Urinary bladder (tissue), 4 donors: ENCODE measurements around the gene FAM13A. TPM values are rescaled to one million over a fixed set of nuclear protein-coding genes. Genes with fewer than 3 reads are reported as not detected.

Experiments used
- DNase-seq: peaks from one replicate; pipeline ENCODE4 v3.0.0-alpha.2; 2015; ENCODE audit errors: extremely low spot score
- H3K27ac ChIP-seq: one replicate; pipeline ENCODE4 v1.5.1; 2013; ENCODE audit warnings: low read depth, mild to moderate bottlenecking, moderate library complexity
- H3K36me3 ChIP-seq: one replicate; pipeline ENCODE4 v1.6.1; 2013; ENCODE audit warnings: mild to moderate bottlenecking, moderate library complexity; ENCODE audit not compliant: insufficient read depth
- H3K4me1 ChIP-seq: one replicate; pipeline ENCODE4 v1.6.1; 2013; ENCODE audit warnings: mild to moderate bottlenecking, moderate library complexity; ENCODE audit not compliant: insufficient read depth
- H3K4me3 ChIP-seq: one replicate; pipeline ENCODE4 v1.5.1; 2013; ENCODE audit warnings: low read depth, low read length
- WGBS: extraction: QIAGEN DNeasy Blood & Tissue Kit; methylation state at CpG from one replicate; pipeline ENCODE4 v1.1.7; 2013; 5-methylcytosine and 5-hydroxymethylcytosine counted together
- polyA plus RNA-seq: library from polyadenylated mRNA; stranded (reverse); fragments of 200-250 nt; gene quantifications from one replicate; pipeline ENCODE4 v1.2.3, GENCODE V29; 2013
- total RNA-seq: library from RNA; depleted of rRNA; stranded (reverse); fragments of >200 nt; gene quantifications from one replicate; pipeline ENCODE4 v1.2.3, GENCODE V29; 2014
- donor health status: healthy with polysubstance abuse.
- donor health status: healthy.

The FAM13A gene
- total and polyA plus RNA-seq, 2 donors = 21.9 to 85.3 TPM

DNA sequence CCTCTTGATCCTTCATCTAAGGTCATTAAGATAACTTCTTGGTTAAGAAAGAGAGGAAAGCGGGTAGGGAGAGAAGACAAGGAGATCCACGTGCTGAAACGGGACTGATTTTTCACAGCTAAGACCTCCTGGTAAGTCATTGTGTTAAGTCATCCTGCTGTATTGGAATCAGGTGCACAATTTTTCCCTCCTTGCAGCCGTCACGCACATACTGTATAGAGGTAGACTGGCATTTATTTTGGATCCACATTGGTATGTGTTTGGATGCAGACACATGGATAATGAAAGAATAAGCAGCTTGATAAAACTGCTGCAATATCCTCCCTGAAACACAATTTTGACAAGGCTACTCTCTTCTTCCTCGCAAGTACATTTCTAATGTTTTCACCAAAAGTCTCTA lies 299.2 kb downstream of the FAM13A start:
- Histone ChIP-seq H3K36me3 (peaks cover 2% of the 10 kb centered on the region), H3K4me3 (no peak overlapping the region), H3K27ac (no peak overlapping the region), H3K4me1 (no peaks in the 10 kb centered on the region)
- WGBS = 93% methylated on average over 6 of the region's 6 CpGs
- no peak for DNase-seq

DNA sequence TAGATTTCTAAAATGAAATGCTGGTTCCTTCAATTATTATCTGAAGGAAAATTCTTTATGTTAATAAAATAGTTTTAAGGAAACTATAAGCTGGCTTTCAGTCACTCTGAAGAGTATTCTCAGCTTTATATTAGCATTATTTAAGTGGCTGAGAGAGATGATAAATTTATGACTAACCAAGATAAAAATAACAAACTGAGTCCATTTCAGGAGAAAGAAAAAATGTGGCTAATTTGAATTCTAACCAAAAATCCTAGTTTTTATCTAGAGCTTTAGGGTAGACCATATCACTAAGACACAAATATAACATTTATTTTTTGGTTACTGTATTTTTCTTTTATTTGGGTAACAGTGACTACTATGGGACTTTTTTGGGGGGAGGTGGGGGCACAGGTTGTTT lies 299.9 kb downstream of the FAM13A start:
- DNase-seq = no peak
- no peaks in the 10 kb centered on the region for H3K4me1 ChIP-seq
- H3K27ac ChIP-seq = no peak overlapping the region
- peaks cover 2% of the 10 kb centered on the region for H3K36me3 ChIP-seq
- no peak overlapping the region for H3K4me3 ChIP-seq

DNA sequence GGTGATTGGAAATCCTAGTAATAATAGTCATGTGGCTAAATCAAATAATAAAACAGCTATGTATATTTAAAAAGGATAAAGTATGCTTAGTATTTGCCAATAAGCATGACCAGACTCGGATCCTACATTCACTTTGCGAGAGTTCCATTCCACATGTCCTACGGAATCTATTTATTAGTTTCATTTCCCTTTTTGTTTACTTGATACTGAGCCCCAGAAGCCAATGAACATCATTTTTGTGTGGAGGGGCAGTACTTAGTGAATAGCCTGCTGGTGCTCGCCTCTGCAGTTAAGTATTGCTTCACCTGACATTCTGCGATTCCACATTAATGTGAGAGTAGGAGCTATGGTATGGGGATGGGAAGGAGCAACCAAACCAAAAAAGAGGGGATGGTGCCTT lies 300.8 kb downstream of the FAM13A start:
- no peak for DNase-seq
- WGBS = 78% methylated on average over 5 of the region's 5 CpGs
- no peaks in the 10 kb centered on the region for H3K36me3 ChIP-seq
- H3K27ac ChIP-seq = no peak overlapping the region
- no peaks in the 10 kb centered on the region for H3K4me1 ChIP-seq
- no peak overlapping the region for H3K4me3 ChIP-seq

DNA sequence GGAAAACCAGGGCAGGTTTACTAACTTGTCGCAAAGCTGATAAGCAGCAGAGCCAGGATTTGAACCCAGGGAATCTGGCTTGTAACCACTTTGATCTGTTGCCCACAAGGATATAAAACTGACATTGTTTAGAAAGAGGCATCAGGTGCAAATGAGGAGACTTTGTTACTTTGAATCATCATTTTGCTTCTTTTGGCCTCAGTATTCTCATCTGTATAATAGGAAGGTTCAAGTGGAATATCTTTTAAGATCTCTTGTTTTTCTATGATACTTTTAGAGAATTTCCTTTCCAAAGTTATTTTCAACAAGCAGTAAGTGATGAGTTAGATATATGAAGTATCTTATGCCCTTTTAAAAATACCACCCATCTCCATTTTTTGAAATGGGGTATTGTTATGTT lies 301.5 kb downstream of the FAM13A start:
- 97% methylated on average over 1 of the region's 1 CpG for WGBS
- no peak for DNase-seq
- Histone ChIP-seq H3K4me1 (no peaks in the 10 kb centered on the region), H3K36me3 (no peaks in the 10 kb centered on the region), H3K27ac (no peak overlapping the region), H3K4me3 (no peak overlapping the region)

DNA sequence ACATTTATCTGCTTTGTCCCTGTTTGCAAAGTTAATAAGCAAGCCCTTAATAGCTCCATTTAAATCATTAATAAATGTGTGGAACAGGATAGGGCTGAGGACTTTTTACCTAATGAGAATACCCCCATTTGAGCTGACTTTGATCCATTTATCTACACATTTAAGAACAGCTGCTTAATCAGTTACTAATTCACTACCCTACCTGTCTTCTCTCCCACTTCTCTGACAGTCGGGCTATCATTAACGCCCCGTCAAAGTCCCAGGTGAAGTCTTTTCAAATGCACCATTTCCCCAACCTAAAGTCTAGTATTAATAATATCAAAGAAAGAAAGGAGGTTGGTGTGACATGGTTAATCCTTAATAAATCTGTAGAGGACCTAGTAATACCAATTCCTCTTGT lies 302.2 kb downstream of the FAM13A start:
- no peaks in the 10 kb centered on the region for H3K4me1 ChIP-seq
- 96% methylated on average over 3 of the region's 3 CpGs for WGBS
- no peak for DNase-seq
- H3K27ac ChIP-seq = no peak overlapping the region
- peaks cover 2% of the 10 kb centered on the region for H3K36me3 ChIP-seq
- H3K4me3 ChIP-seq = no peak overlapping the region

DNA sequence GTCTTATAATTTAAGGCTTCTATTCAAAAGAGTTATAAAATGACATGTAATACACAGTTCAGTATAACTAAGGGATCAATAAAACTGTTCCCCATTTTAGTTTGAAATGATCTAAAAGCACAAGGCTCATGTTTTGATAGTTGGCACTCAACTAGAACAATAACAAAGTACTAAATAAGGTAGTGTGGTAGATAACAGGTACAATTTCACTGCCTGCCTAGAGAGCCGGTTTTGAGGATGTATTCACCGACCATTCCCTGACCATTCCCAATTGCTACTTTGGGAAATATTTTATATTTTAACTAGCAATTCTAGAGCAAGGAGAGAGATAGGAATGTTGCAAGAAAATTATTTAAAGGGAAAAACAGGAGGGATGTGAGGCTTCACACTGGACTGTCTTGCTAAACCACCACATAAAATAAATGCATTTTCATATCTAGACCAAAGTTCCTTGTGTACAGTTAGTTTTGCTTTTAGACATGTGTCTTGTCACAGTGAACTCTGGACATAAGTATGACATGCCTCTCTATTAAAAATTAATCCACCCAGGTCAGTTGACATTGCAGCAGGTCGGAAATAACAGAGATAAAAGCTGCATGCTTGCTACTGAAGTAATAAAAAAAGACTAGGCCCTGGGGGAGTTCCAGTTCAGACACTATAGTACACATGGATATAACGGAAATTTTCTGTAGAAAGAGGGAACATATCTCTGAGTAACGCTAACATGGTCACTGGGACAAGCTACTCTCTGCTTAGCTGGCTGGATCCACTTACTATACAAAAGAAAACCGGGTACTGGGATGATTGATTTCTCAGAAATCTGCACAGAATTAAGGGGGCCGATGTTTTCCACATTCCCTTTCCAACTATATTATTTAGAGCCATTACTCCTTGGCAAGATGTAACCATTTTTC lies 303.1 kb downstream of the FAM13A start:
- Histone ChIP-seq H3K36me3 (peaks cover 4% of the 10 kb centered on the region), H3K4me1 (no peaks in the 10 kb centered on the region), H3K27ac (no peak overlapping the region), H3K4me3 (no peak overlapping the region)
- WGBS = 68% methylated on average over 7 of the region's 7 CpGs
- DNase-seq = no peak

DNA sequence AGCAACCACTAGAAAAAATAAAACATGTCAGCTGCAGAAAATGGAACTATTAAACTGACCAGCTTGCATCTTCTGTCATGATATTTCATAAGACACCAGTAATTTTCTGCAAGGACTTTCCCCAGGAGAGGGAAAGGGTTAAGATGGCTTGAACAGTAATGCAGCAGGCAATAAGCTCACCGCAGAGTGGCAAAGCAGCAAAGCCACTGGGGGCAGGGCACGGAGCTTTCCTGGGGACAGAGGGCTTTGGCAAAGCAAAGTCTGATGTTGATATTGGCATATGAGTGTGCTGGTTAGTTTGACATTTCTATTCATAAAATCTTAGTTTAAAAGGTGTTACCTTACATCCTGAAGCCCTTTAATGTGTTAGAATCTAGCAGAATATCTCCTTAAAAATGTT lies 304.2 kb downstream of the FAM13A start:
- H3K4me3 ChIP-seq = no peak overlapping the region
- no peak for DNase-seq
- no peak overlapping the region for H3K27ac ChIP-seq
- no peaks in the 10 kb centered on the region for H3K4me1 ChIP-seq
- H3K36me3 ChIP-seq = peaks cover 8% of the 10 kb centered on the region
- WGBS = 58% methylated on average over 2 of the region's 2 CpGs

DNA sequence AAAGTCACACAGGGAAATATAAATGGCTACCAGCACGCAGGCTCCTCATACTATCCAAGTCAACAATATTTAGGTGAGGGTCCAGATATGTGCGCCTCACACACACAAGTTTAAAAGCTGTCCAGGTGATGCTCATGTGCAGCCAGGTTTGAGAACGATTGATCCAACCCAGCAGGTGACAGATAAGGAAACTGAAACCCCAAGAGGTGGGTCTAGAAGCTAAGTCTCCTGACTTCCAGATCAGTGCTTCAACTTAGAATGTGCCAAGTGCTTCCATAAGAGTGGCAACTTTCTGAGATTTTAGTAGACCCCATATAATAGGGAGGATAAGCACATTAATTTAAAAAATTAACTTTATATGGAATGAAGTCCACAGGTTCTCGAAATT lies 304.9 kb downstream of the FAM13A start:
- Histone ChIP-seq H3K4me3 (no peak overlapping the region), H3K36me3 (peaks cover 12% of the 10 kb centered on the region), H3K27ac (no peak overlapping the region), H3K4me1 (no peaks in the 10 kb centered on the region)
- no peak for DNase-seq
- WGBS = 87% methylated on average over 4 of the region's 4 CpGs

DNA sequence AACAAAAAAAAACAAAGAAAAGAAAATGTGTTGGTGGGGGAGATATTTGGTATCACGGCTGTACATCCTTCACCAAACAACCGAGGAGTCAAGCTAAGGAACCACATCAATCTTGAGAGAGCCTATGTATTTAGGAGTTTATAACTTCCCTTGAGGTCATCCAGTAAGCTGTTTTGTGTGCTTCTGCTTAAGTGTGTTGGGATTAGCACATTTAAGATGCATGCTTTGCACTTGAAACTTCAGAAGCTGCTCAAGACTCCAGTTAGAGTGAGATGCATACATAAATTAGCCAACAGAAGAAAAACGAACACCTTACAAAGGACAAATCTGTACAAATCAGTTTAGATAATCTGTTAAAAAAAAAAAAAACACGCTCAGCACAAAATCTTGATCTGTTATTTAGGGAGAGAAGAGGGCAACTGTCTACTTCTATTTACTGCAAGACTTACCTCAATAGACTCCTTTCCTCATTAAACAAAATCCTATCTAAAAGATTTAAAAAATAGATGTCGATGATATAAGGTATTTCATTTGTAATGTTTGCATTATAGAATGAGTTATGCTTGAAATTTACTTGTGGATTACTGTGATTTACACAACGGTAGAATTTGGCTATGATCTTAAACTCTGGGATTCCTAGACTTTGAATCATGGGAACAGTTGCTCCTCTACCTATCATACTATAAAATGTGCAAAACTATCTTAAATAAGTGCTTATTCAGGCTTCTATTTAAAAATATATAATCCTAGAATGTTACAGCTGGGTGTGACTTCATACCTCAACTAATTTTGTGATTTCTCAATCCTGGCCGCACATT lies 305.5 kb downstream of the FAM13A start:
- 79% methylated on average over 7 of the region's 7 CpGs for WGBS
- Histone ChIP-seq H3K4me1 (no peaks in the 10 kb centered on the region), H3K27ac (no peak overlapping the region), H3K4me3 (no peak overlapping the region), H3K36me3 (peaks cover 12% of the 10 kb centered on the region)
- no peak for DNase-seq

DNA sequence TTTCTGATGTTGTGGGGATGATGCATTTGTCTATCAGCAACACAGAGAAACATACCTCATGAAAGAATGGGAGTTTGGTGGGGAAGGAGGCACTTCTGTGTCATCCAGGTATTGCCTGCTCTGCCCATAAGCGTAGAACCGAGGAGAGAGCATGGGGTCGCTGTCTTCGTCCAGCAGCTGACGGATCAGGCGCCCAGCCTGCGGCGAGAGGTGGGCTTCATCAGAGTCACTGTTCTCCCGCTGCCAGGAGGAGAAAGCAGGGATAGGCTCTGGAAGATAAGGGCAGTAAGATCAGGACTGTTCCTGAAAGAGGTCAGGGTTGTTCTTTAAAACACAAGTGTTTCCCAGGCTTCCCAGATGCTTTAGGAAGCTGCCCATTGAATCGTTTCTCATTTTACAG lies 306.6 kb downstream of the FAM13A start:
- no peak overlapping the region for H3K4me3 ChIP-seq
- H3K36me3 ChIP-seq = peaks cover 14% of the 10 kb centered on the region
- 95% methylated on average over 10 of the region's 10 CpGs for WGBS

DNA sequence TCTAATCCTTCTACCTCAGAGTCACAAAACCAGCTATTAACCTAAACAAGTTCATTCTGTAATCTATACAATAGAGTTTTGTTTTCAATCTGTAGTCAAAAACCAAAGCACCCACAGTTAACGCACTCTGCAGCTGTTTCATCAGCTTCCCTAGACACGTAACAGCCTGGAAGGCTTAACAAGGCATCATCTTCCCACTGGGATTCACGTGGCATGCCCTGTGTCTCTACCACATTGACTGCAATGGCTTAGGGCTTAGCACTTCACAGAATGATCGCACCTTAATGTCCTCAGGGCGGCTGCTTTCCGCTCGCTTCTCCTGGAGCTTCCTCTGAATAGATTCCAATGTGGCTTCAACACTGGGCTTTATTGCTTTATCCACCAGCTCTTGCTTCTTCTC lies 309.6 kb downstream of the FAM13A start:
- 96% methylated on average over 7 of the region's 7 CpGs for WGBS
- peaks cover 14% of the 10 kb centered on the region for H3K36me3 ChIP-seq

More for the DNA sequence above, 306.6 kb downstream of the FAM13A start:
- no peak for DNase-seq
- no peak overlapping the region for H3K27ac ChIP-seq
- H3K4me1 ChIP-seq = no peaks in the 10 kb centered on the region

DNA sequence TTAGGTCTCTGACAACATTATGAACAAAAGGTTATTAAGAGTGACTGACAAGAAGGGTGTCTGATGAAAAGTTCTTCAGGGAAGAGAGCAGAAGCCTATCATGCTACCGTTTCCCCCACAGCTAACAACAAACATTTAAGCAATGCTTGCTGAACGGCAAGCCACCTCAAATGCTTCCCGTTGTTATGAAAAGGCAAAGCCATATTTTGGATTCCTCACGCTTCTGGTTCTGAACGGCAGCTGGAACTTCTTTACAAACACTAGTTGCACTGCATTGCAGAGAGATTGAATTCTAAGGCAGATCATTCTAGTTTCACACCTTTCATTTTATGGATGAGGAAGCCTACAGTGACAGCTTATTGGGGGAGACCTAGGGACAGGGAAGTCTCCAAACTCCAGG lies 310.8 kb downstream of the FAM13A start:
- 53% methylated on average over 5 of the region's 5 CpGs for WGBS
- Histone ChIP-seq H3K36me3 (peaks cover 14% of the 10 kb centered on the region), H3K27ac (no peak overlapping the region), H3K4me3 (no peak overlapping the region), H3K4me1 (no peaks in the 10 kb centered on the region)
- DNase-seq = no peak

More for the DNA sequence above, 309.6 kb downstream of the FAM13A start:
- no peak overlapping the region for H3K4me3 ChIP-seq
- no peak for DNase-seq
- H3K4me1 ChIP-seq = no peaks in the 10 kb centered on the region
- H3K27ac ChIP-seq = no peak overlapping the region

DNA sequence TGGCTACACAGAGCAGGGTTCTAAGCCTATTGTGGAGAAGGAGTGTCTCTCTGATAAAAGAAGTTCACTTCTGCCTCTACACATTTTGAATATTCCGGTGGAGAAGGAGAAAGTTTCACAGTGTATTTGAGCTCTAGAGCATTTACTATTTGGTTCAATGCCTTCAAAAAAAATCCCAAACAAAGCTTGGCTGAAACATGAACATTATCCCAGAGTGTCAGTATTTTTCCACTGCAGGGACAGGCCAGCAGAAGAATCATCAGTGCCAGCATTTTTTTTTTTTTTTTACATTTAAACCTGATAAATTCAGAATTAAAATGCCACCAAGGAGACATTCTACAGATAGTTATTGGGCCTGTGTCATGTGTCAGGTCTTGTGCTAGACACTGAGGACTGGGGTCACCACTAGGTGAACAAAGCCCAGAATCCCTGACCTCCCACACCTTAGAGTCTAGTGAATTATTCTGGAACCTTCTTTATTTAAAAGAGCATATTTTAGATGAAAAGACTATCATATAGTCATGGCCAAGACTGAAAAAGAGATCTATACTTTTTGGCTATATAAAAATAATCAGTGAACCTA lies 311.3 kb downstream of the FAM13A start:
- H3K27ac ChIP-seq = no peak overlapping the region
- H3K4me3 ChIP-seq = no peak overlapping the region
- H3K4me1 ChIP-seq = no peaks in the 10 kb centered on the region
- WGBS = 56% methylated on average over 1 of the region's 1 CpG
- H3K36me3 ChIP-seq = peaks cover 14% of the 10 kb centered on the region
- no peak for DNase-seq

DNA sequence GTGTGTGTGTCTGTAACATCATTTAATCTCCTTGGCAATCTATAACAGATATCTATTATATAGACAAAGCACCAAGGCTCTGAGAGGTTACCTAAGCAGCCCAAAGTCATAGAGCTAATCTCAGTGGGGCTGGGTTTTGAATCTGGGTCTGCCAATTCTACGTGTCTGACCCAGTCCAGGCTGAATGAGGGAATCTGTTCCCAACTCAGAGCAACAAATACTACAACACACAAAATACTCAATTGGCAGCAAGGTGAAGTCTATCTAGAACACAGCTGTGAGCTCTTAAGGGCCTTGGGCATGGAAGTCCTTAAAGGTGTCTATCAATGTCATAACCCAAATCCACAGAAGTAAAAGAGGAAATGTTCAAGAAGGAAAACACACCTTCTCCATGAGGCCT lies 311.8 kb downstream of the FAM13A start:
- H3K4me1 ChIP-seq = no peaks in the 10 kb centered on the region
- WGBS = 88% methylated on average over 1 of the region's 1 CpG
- no peak overlapping the region for H3K27ac ChIP-seq
- H3K4me3 ChIP-seq = no peak overlapping the region
- H3K36me3 ChIP-seq = peaks cover 12% of the 10 kb centered on the region
- no peak for DNase-seq
